Psoas muscle (tissue), 8 donors: Measurements from ENCODE around the gene PDE4D. TPM values are rescaled to one million over a fixed set of nuclear protein-coding genes. Genes with fewer than 3 reads are reported as not detected.

ENCODE experiments used
- ATAC-seq, 4 donors: fragments of 200-7000 bp; cut with Tn5 transposase; one replicate each; pipeline ENCODE4 v1.9.1; 2020; ENCODE audit warnings: moderate library complexity in 3 of 4, mild to moderate bottlenecking in 2 of 4
- DNase-seq, 2 donors: peaks; one replicate each; pipeline ENCODE4 v3.0.0-alpha.2; 2020
- H3K27ac ChIP-seq: fragments of 200-600 bp; one replicate; pipeline ENCODE4 v1.8.0; 2022
- H3K27me3 ChIP-seq, 3 donors: fragments of 200-600 bp in 1 of 3; one replicate each; pipeline versions ENCODE4 v1.6.1 to v1.8.0; 2013 to 2022; ENCODE audit warnings: low read length in 2 of 3, mild to moderate bottlenecking in 2 of 3, moderate library complexity in 1 of 3; ENCODE audit not compliant: insufficient read depth in 3 of 3
- H3K36me3 ChIP-seq, 2 donors: fragments of 200-600 bp in 1 of 2; one replicate each; pipeline versions ENCODE4 v1.6.1 to v1.8.0; 2013 to 2022; ENCODE audit warnings: low read depth in 1 of 2, mild to moderate bottlenecking in 1 of 2, moderate library complexity in 1 of 2; ENCODE audit not compliant: insufficient read depth in 1 of 2
- H3K4me1 ChIP-seq: fragments of 200-600 bp; one replicate; pipeline ENCODE4 v1.8.0; 2022
- H3K4me3 ChIP-seq: fragments of 200-600 bp; one replicate; pipeline ENCODE4 v1.8.0; 2022; ENCODE audit warnings: mild to moderate bottlenecking
- H3K9me3 ChIP-seq: fragments of 200-600 bp; one replicate; pipeline ENCODE4 v1.8.0; 2022
- CTCF ChIP-seq: fragments of 200-600 bp; IDR thresholded peaks from one replicate; pipeline ENCODE4 v1.8.0; 2022; ENCODE audit warnings: antibody characterized with exemption
- whole genome bisulfite sequencing, 3 donors: extraction: QIAGEN DNeasy Blood & Tissue Kit; methylation state at CpG; one replicate each; pipeline versions ENCODE4 v1.1.6 to v1.1.7; 2013; 5-methylcytosine and 5-hydroxymethylcytosine counted together
- intact Hi-C, 2 donors: fragments of 100-400 bp; cut with DNase I; formaldehyde crosslinking; loops; one replicate each; pipeline versions ENCODE4 v1.11.0 to v1.14.2; 2022
- polyA plus RNA-seq, 3 donors: library from polyadenylated mRNA; stranded (reverse); fragments of 200-250 nt; gene quantifications; one replicate each; pipeline ENCODE4 v1.2.3, GENCODE V29; 2013
- total RNA-seq, 4 donors: library from RNA; stranded (reverse); fragmentation: NEBNext Ultra II Directional in 2 of 4; extraction: Animal tissue kit (Norgen Biotek cat#: 25700) in 2 of 4; gene quantifications; one replicate each; pipeline versions ENCODE4 v1.2.1 to v1.2.4, GENCODE V29; 2021 to 2023
- donor health status: healthy with polysubstance abuse.
- donor health status: DM: no; HTN: no; CAD: no; lungs with moderate emphysema.
- donor health status: Bipolar disorder and iron deficiency.
- donor health status: healthy.
- donor health status: DM: yes; HTN: yes; CAD: no.
- donor health status: DM: no; HTN: no; CAD: no.
- donor health status: DM: no; HTN: no; CAD: no.
- donor health status: DM: yes; HTN: yes; CAD: no.

PDE4D gene
- total and polyA plus RNA-seq, 7 donors: 42.6 to 283 (median 88.7) TPM

GRCh38 chr5:59712836-59713497 lies 180.6 kb downstream of the PDE4D start:
- Histone ChIP-seq H3K27me3 (no peaks in the 10 kb centered on the region), H3K27ac (no peak overlapping the region), H3K4me3 (no peak overlapping the region), H3K4me1 (no peaks in the 10 kb centered on the region), H3K36me3 (no peaks in the 10 kb centered on the region), H3K9me3 (peaks cover 11% of the 10 kb centered on the region)
- ATAC-seq: no peak
- intact Hi-C loops: no loop called here
- 88 to 100% (median 98%) methylated on average over 6 of the region's 6 CpGs for WGBS, 3 donors
- DNase-seq: no peak
- TF ChIP-seq CTCF: no peak

- no peak overlapping the region for H3K4me3 ChIP-seq
- intact Hi-C loops: no loop called here
- no peaks in the 10 kb centered on the region for H3K4me1 ChIP-seq
- ATAC-seq (no peak), DNase-seq (no peak)
- no peak overlapping the region for H3K27ac ChIP-seq
- TF ChIP-seq CTCF: no peak
- 70 to 87% (median 74%) methylated on average over 1 of the region's 1 CpG for WGBS, 3 donors
- H3K36me3 ChIP-seq: no peaks in the 10 kb centered on the region
- no peaks in the 10 kb centered on the region for H3K27me3 ChIP-seq
- H3K9me3 ChIP-seq: peaks cover 11% of the 10 kb centered on the region
Measured at GRCh38 chr5:59711310-59711709, 182.2 kb downstream of the PDE4D start.

- Histone ChIP-seq H3K9me3 (peaks cover 11% of the 10 kb centered on the region), H3K4me1 (no peaks in the 10 kb centered on the region), H3K36me3 (no peaks in the 10 kb centered on the region), H3K4me3 (no peak overlapping the region), H3K27ac (no peak overlapping the region), H3K27me3 (no peaks in the 10 kb centered on the region)
- no peak for TF ChIP-seq CTCF
- no peak for DNase-seq
- intact Hi-C loops: no loop called here
- no peak for ATAC-seq
- 7 to 10% (median 8%) methylated on average over 2 of the region's 2 CpGs for WGBS, 3 donors
Measured at GRCh38 chr5:59709846-59710245, 183.7 kb downstream of the PDE4D start.

- Histone ChIP-seq H3K4me1 (no peaks in the 10 kb centered on the region), H3K4me3 (no peak overlapping the region), H3K9me3 (peaks cover 11% of the 10 kb centered on the region), H3K27me3 (no peaks in the 10 kb centered on the region), H3K27ac (no peak overlapping the region), H3K36me3 (no peaks in the 10 kb centered on the region)
- 21 to 31% (median 29%) methylated on average over 4 of the region's 4 CpGs for WGBS, 3 donors
- intact Hi-C loops: no loop called here
- no peak for TF ChIP-seq CTCF
- DNase-seq: no peak
- no peak for ATAC-seq
Measured at GRCh38 chr5:59709346-59709821, 184.1 kb downstream of the PDE4D start.

- no peak for TF ChIP-seq CTCF
- 28 to 45% (median 33%) methylated on average over 1 of the region's 1 CpG for WGBS, 3 donors
- Histone ChIP-seq H3K27ac (no peak overlapping the region), H3K4me3 (no peak overlapping the region), H3K4me1 (no peaks in the 10 kb centered on the region), H3K27me3 (no peaks in the 10 kb centered on the region), H3K36me3 (no peaks in the 10 kb centered on the region), H3K9me3 (no peaks in the 10 kb centered on the region)
- ATAC-seq (no peak), DNase-seq (no peak)
- intact Hi-C loops: no loop called here
Measured at GRCh38 chr5:59704936-59705335, 188.6 kb downstream of the PDE4D start.
